ENCODE measurements around the gene ZSCAN10.

- no peak for TF ChIP-seq POLR2AphosphoS5 (IDR thresholded peaks at IDR 0.05)
- TF ChIP-seq, protein P1, sequence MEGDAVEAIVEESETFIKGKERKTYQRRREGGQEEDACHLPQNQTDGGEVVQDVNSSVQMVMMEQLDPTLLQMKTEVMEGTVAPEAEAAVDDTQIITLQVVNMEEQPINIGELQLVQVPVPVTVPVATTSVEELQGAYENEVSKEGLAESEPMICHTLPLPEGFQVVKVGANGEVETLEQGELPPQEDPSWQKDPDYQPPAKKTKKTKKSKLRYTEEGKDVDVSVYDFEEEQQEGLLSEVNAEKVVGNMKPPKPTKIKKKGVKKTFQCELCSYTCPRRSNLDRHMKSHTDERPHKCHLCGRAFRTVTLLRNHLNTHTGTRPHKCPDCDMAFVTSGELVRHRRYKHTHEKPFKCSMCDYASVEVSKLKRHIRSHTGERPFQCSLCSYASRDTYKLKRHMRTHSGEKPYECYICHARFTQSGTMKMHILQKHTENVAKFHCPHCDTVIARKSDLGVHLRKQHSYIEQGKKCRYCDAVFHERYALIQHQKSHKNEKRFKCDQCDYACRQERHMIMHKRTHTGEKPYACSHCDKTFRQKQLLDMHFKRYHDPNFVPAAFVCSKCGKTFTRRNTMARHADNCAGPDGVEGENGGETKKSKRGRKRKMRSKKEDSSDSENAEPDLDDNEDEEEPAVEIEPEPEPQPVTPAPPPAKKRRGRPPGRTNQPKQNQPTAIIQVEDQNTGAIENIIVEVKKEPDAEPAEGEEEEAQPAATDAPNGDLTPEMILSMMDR (IDR thresholded peaks at IDR 0.05): no peak
- no peak for TF ChIP-seq POLR2A (IDR thresholded peaks at IDR 0.05)
These were observed 33.9 kb downstream of the ZSCAN10 start, which contains the start of gene IL32 for GRCh38 chr16:3065069-3065741.

Data from gastroesophageal sphincter (tissue), 3 donors.